Effector CD4-positive, alpha-beta T cell (primary cell): ENCODE results near the gene RERGL. TPM values are rescaled to one million over a fixed set of nuclear protein-coding genes. Genes with fewer than 3 reads are reported as not detected.
"Not testable (repeated sequence)": the region's sequence is repeated elsewhere in the genome, so short reads cannot be mapped to it uniquely, and the experiment has no call there.

ENCODE experiments used
- DNase-seq: peaks from one replicate; pipeline ENCODE4 v3.0.0-alpha.2; 2020
- total RNA-seq: gene quantifications from one replicate; lab custom pipeline; 2026; lab: John Stamatoyannopoulos, UW

Gene RERGL
- total RNA-seq = not detected

- no peak for DNase-seq
These were observed at the start of gene RERGL for GRCh38 chr12:18090093-18090492. Gene RERGL (minus strand): TSS chr12:18090193. CDS start chr12:18090140, 53 bp downstream.

- DNase-seq = no peak
These were observed 49.3 kb upstream of the RERGL start for GRCh38 chr12:18139254-18139653.

GRCh38 chr12:18135509-18135908 lies 45.5 kb upstream of the RERGL start:
- no peak for DNase-seq

GRCh38 chr12:18135086-18135485 lies 45.1 kb upstream of the RERGL start:
- no peak for DNase-seq

- no peak for DNase-seq
These were observed 40.9 kb upstream of the RERGL start for GRCh38 chr12:18130851-18131250.

GRCh38 chr12:18123707-18124106 lies 33.7 kb upstream of the RERGL start:
- DNase-seq = no peak

- no peak for DNase-seq
These were observed 30.9 kb upstream of the RERGL start for GRCh38 chr12:18120899-18121298.

GRCh38 chr12:18108611-18109010 lies 18.6 kb upstream of the RERGL start:
- DNase-seq = no peak

GRCh38 chr12:18103624-18104023 lies 13.6 kb upstream of the RERGL start:
- DNase-seq = no peak

- DNase-seq = no peak
These were observed 11.1 kb upstream of the RERGL start for GRCh38 chr12:18101043-18101442.

- no peak for DNase-seq
These were observed 5.9 kb downstream of the RERGL start for GRCh38 chr12:18084080-18084479.

- no peak for DNase-seq
These were observed 10.3 kb downstream of the RERGL start for GRCh38 chr12:18079541-18080246.

GRCh38 chr12:18074001-18074400 lies 16.0 kb downstream of the RERGL start:
- DNase-seq = no peak

GRCh38 chr12:18072723-18073122 lies 17.3 kb downstream of the RERGL start:
- no peak for DNase-seq

GRCh38 chr12:18071336-18071735 lies 18.7 kb downstream of the RERGL start:
- DNase-seq = no peak

- DNase-seq = no peak
These were observed 21.6 kb downstream of the RERGL start for GRCh38 chr12:18068355-18068754.

GRCh38 chr12:18066666-18067065 lies 23.3 kb downstream of the RERGL start:
- DNase-seq = no peak

GRCh38 chr12:18062867-18063266 lies 27.1 kb downstream of the RERGL start:
- not testable (repeated sequence) for DNase-seq

- no peak for DNase-seq
These were observed 32.9 kb downstream of the RERGL start for GRCh38 chr12:18057051-18057450.

- no peak for DNase-seq
These were observed 34.9 kb downstream of the RERGL start for GRCh38 chr12:18054925-18055619.

GRCh38 chr12:18045446-18045992 lies 44.5 kb downstream of the RERGL start:
- DNase-seq = no peak

GRCh38 chr12:18040060-18040742 lies 49.8 kb downstream of the RERGL start:
- not testable (repeated sequence) for DNase-seq
